Thyroid gland (tissue), 4 donors: ENCODE measurements around the gene TCIRG1. TPM values are rescaled to one million over a fixed set of nuclear protein-coding genes. Genes with fewer than 3 reads are reported as not detected.

Experiments used
- DNase-seq, 2 donors: peaks; one replicate each; pipeline ENCODE4 v3.0.0-alpha.2; 2019
- H3K27ac ChIP-seq, 3 donors: fragments of 200-600 bp; sonication (generic); 1 replicate in 2 of 3; 2 replicates in 1 of 3; pipeline ENCODE4 v1.5.1; 2016 to 2019; ENCODE audit warnings: mild to moderate bottlenecking in 1 of 3, moderate library complexity in 1 of 3
- H3K27me3 ChIP-seq: fragments of 200-600 bp; sonication (generic); one replicate; pipeline ENCODE4 v1.5.1; 2019
- H3K36me3 ChIP-seq, 2 donors: fragments of 200-600 bp; sonication (generic); one replicate each; pipeline ENCODE4 v1.5.1; 2016 to 2019
- H3K4me1 ChIP-seq, 2 donors: fragments of 200-600 bp; sonication (generic); one replicate each; pipeline ENCODE4 v1.5.1; 2017 to 2019
- H3K4me3 ChIP-seq, 3 donors: fragments of 200-600 bp; sonication (generic); replicated peaks in 1 of 3; 1 replicate in 2 of 3; 2 replicates in 1 of 3; pipeline ENCODE4 v1.5.1; 2016; ENCODE audit warnings: mild to moderate bottlenecking in 1 of 3
- H3K9me3 ChIP-seq: fragments of 200-600 bp; sonication (generic); one replicate; pipeline ENCODE4 v1.5.1; 2017
- POLR2A ChIP-seq, 2 donors: fragments of 450-650 bp; IDR thresholded peaks; one replicate each; pipeline ENCODE4 v1.6.1; 2017; ENCODE audit warnings: antibody characterized with exemption in 2 of 2, mild to moderate bottlenecking in 2 of 2, moderate library complexity in 1 of 2
- WGBS, 2 donors: methylation state at CpG; one replicate each; pipeline ENCODE4 v1.1.5; 2017; 5-methylcytosine and 5-hydroxymethylcytosine counted together
- intact Hi-C: fragments of 100-400 bp; cut with DNase I; formaldehyde crosslinking; loops from one replicate; pipeline ENCODE4 v1.15.1; 2023
- total RNA-seq, 4 donors: library from RNA; depleted of rRNA; stranded (reverse); fragments of >200 nt; gene quantifications; one replicate each; pipeline ENCODE4 v1.2.3, GENCODE V29; 2016
- TF ChIP-seq, protein P1 (sequence below), 6 experiments: fragments of 200-600 bp in 3 of 6; fragments of 450-650 bp in 3 of 6; sonication (generic) in 3 of 6; IDR thresholded peaks; one replicate each; pipeline ENCODE4 v1.5.1; 2016 to 2019; ENCODE audit warnings: antibody characterized with exemption in 6 of 6, mild to moderate bottlenecking in 2 of 6, inconsistent platforms in 1 of 6, moderate library complexity in 1 of 6

TCIRG1 gene
- total RNA-seq, 4 donors from 2014 or later = 74.8 to 141 (median 121) TPM

DNA sequence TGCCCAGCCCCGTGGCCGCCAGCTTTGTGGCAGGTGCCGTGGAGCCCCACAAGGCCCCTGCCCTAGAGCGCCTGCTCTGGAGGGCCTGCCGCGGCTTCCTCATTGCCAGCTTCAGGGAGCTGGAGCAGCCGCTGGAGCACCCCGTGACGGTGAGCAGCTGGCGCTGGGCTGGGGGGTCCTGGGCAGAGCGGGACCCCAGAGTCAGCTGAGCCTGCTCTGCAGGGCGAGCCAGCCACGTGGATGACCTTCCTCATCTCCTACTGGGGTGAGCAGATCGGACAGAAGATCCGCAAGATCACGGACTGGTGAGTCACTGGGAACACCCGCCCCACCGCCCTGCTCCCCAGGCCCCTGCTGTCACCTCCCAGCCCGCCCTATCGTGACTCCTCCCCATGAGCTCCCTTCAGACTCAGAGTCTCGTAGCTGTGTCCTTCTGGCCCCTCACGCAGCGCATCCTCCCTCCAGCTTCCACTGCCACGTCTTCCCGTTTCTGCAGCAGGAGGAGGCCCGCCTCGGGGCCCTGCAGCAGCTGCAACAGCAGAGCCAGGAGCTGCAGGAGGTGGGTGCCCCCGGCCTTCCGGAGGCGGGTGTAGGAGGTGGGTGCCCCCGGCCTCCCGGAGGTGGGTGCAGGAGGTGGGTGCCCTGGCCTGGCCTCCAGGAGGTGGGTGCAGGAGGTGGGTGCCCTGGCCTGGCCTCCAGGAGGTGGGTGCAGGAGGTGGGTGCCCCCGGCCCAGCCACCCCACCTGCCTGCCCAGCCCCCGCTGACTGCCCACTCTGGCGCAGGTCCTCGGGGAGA lies 4.7 kb downstream of the TCIRG1 start:
- 89 to 90% methylated on average over 17 to 34 of the region's 36 CpGs for WGBS, 2 donors
- DNase-seq = no peak
- H3K4me1 ChIP-seq = peaks cover 14 to 23% of the 10 kb centered on the region in 2 donors

DNA sequence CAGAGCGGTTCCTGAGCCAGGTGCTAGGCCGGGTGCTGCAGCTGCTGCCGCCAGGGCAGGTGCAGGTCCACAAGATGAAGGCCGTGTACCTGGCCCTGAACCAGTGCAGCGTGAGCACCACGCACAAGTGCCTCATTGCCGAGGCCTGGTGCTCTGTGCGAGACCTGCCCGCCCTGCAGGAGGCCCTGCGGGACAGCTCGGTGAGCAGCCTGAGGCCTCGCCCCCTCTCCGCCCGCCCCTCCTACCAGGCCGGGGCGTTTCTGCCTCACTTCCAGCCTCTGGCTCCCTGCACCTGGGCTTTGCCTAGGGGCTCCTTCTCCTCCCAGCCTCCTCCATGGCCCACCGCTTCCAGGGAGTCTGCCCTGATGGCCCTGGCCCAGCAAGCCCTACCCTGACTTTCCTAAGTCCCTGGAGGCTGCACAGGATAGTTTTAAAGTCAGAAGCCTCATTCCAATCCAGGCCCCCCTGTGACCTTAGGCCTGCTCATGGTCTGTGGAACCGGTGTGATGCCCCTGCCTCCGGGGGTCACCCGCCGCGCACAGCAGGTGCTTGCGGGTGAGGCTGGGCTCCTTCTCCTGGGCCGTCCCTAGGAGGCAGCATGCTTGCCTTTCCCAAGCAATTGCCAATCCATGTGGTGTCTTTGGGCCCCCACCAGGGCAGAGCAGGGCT lies 5.5 kb downstream of the TCIRG1 start:
- WGBS, 2 donors = 88 to 91% methylated on average over 13 to 24 of the region's 24 CpGs
- TF ChIP-seq POLR2A (IDR thresholded peaks at IDR 0.05) = no peak
- TF ChIP-seq, protein P1, sequence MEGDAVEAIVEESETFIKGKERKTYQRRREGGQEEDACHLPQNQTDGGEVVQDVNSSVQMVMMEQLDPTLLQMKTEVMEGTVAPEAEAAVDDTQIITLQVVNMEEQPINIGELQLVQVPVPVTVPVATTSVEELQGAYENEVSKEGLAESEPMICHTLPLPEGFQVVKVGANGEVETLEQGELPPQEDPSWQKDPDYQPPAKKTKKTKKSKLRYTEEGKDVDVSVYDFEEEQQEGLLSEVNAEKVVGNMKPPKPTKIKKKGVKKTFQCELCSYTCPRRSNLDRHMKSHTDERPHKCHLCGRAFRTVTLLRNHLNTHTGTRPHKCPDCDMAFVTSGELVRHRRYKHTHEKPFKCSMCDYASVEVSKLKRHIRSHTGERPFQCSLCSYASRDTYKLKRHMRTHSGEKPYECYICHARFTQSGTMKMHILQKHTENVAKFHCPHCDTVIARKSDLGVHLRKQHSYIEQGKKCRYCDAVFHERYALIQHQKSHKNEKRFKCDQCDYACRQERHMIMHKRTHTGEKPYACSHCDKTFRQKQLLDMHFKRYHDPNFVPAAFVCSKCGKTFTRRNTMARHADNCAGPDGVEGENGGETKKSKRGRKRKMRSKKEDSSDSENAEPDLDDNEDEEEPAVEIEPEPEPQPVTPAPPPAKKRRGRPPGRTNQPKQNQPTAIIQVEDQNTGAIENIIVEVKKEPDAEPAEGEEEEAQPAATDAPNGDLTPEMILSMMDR (IDR thresholded peaks at IDR 0.05) = no peak
- no peak overlapping the region for H3K4me3 ChIP-seq
- no peaks in the 10 kb centered on the region for H3K27me3 ChIP-seq
- no peak overlapping the region for H3K27ac ChIP-seq
- no peaks in the 10 kb centered on the region for H3K9me3 ChIP-seq
- no peak for DNase-seq
- peaks cover 11 to 17% of the 10 kb centered on the region in 2 donors for H3K4me1 ChIP-seq
- peaks cover 10 to 17% of the 10 kb centered on the region in 2 donors for H3K36me3 ChIP-seq
- intact Hi-C loops = loop anchor here (5.0 kb wide), 1 partner anchor 78 kb away; the partner anchor contains the start of gene CHKA

More for the DNA sequence above, 4.7 kb downstream of the TCIRG1 start:
- Histone ChIP-seq H3K27me3 (no peaks in the 10 kb centered on the region), H3K4me3 (no peak overlapping the region), H3K36me3 (peaks cover 10 to 12% of the 10 kb centered on the region in 2 donors), H3K9me3 (no peaks in the 10 kb centered on the region), H3K27ac (no peak overlapping the region)
- TF ChIP-seq, protein P1 (IDR thresholded peaks at IDR 0.05) = no peak
- TF ChIP-seq POLR2A (IDR thresholded peaks at IDR 0.05) = no peak
- intact Hi-C loops = loop anchor here (5.0 kb wide), 1 partner anchor 79 kb away; the partner anchor contains the start of gene CHKA

DNA sequence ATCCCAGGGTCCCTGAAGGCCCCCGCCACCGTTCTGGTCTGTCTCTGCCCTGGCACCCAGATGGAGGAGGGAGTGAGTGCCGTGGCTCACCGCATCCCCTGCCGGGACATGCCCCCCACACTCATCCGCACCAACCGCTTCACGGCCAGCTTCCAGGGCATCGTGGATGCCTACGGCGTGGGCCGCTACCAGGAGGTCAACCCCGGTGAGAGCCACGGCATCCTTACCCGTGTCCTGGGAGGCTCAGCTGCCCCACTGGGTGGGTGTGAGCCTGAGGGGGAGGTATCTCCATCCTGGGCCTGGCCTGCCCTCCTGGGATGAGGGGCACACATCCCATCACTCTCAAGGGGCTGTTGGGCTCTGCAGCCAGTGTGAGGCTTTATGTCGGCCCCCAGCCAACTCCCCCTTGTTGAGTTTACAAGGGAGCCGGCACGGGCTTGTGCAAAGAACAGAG lies 6.1 kb downstream of the TCIRG1 start:
- H3K4me1 ChIP-seq = peaks cover 10 to 11% of the 10 kb centered on the region in 2 donors
- no peak overlapping the region for H3K4me3 ChIP-seq
- H3K36me3 ChIP-seq = peaks cover 10 to 21% of the 10 kb centered on the region in 2 donors
- DNase-seq = no peak
- WGBS, 2 donors = 96 to 98% methylated on average over 9 to 13 of the region's 18 CpGs
- no peak overlapping the region for H3K27ac ChIP-seq
- intact Hi-C loops = loop anchor here (5.0 kb wide), 1 partner anchor 77 kb away; the partner anchor contains the start of gene CHKA
- H3K27me3 ChIP-seq = no peaks in the 10 kb centered on the region
- H3K9me3 ChIP-seq = no peaks in the 10 kb centered on the region
- TF ChIP-seq POLR2A (IDR thresholded peaks at IDR 0.05) = no peak
- TF ChIP-seq, protein P1 (IDR thresholded peaks at IDR 0.05) = no peak

DNA sequence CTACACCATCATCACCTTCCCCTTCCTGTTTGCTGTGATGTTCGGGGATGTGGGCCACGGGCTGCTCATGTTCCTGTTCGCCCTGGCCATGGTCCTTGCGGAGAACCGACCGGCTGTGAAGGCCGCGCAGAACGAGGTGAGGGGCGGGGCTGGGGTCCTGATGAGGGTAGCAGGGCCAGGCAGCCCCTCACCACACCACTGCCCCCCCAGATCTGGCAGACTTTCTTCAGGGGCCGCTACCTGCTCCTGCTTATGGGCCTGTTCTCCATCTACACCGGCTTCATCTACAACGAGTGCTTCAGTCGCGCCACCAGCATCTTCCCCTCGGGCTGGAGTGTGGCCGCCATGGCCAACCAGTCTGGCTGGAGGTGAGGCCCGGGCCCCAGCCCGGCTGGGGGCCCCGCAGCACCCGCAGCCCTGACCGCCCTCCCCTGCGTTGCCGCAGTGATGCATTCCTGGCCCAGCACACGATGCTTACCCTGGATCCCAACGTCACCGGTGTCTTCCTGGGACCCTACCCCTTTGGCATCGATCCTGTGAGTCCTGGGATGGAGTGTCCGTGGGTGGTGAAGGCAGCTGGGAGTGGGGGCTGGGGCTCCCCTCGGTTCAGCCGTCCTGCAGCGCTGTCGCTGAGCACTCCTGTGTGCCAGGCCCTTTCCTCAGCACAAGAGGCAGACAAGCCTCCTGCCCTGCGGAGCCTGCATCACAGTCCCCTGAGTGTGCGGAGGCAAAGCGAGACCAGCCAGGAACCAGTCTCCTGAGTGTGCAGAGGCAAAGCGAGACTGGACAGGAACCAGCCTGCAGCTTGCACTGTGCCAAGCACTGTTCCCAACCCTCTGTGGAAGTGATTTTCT lies 8.8 kb downstream of the TCIRG1 start:
- intact Hi-C loops = no loop called here
- peaks cover 7 to 17% of the 10 kb centered on the region in 2 donors for H3K4me1 ChIP-seq
- H3K9me3 ChIP-seq = no peaks in the 10 kb centered on the region
- H3K36me3 ChIP-seq = peaks cover 14 to 21% of the 10 kb centered on the region in 2 donors
- no peak for DNase-seq
- H3K4me3 ChIP-seq = no peak overlapping the region
- WGBS, 2 donors = 87 to 91% methylated on average over 16 to 29 of the region's 37 CpGs
- no peak overlapping the region for H3K27ac ChIP-seq
- TF ChIP-seq POLR2A (IDR thresholded peaks at IDR 0.05) = no peak
- TF ChIP-seq, protein P1 (IDR thresholded peaks at IDR 0.05) = no peak
- H3K27me3 ChIP-seq = no peaks in the 10 kb centered on the region
